Activated T-cell treated with anti-CD3 and anti-CD28 coated beads, Interleukin-2, amount 50 U/mL, for 48 hours (primary cell): ENCODE measurements around the gene TMEM154.

Experiments used
- DNase-seq, 2 experiments: peaks; one replicate each; pipeline ENCODE4 v3.0.0-alpha.2; 2020

TMEM154 gene

GRCh38 chr4:152620915-152621314, 58.9 kb downstream of the TMEM154 start:
- DNase-seq: no peak

- DNase-seq: no peak
Measured at GRCh38 chr4:152620218-152620617, 59.6 kb downstream of the TMEM154 start.

- no peak for DNase-seq
Measured at GRCh38 chr4:152619556-152619955, 60.2 kb downstream of the TMEM154 start.

GRCh38 chr4:152618971-152619370, 60.8 kb downstream of the TMEM154 start:
- no peak for DNase-seq

- no peak for DNase-seq
Measured at GRCh38 chr4:152616804-152617203, 63.0 kb downstream of the TMEM154 start.

GRCh38 chr4:152613841-152614721, 65.7 kb downstream of the TMEM154 start:
- no peak for DNase-seq

- DNase-seq: no peak
Measured at GRCh38 chr4:152613351-152613750, 66.4 kb downstream of the TMEM154 start.

- DNase-seq: no peak
Measured at GRCh38 chr4:152610131-152610530, 69.7 kb downstream of the TMEM154 start.

GRCh38 chr4:152609481-152609880, 70.3 kb downstream of the TMEM154 start:
- no peak for DNase-seq

GRCh38 chr4:152607178-152607577, 72.6 kb downstream of the TMEM154 start:
- no peak for DNase-seq

- DNase-seq: no peak
Measured at GRCh38 chr4:152606753-152607152, 73.0 kb downstream of the TMEM154 start.

- DNase-seq: no peak
Measured at GRCh38 chr4:152605641-152606335, 74.0 kb downstream of the TMEM154 start.

GRCh38 chr4:152605031-152605430, 74.8 kb downstream of the TMEM154 start:
- DNase-seq: no peak

- DNase-seq: no peak
Measured at GRCh38 chr4:152601156-152601555, 78.6 kb downstream of the TMEM154 start.

- DNase-seq: no peak
Measured at GRCh38 chr4:152599636-152600035, 80.2 kb downstream of the TMEM154 start.

- DNase-seq: no peak
Measured at GRCh38 chr4:152599095-152599494, 80.7 kb downstream of the TMEM154 start.

GRCh38 chr4:152598454-152598853, 81.3 kb downstream of the TMEM154 start:
- no peak for DNase-seq

GRCh38 chr4:152594978-152595925, 84.5 kb downstream of the TMEM154 start:
- DNase-seq: no peak

- DNase-seq: no peak
Measured at GRCh38 chr4:152594057-152594456, 85.7 kb downstream of the TMEM154 start.

- DNase-seq: no peak
Measured at GRCh38 chr4:152591876-152592275, 87.9 kb downstream of the TMEM154 start.

GRCh38 chr4:152591396-152591795, 88.4 kb downstream of the TMEM154 start:
- peak; percentile 29 to 37 for DNase-seq

- no peak for DNase-seq
Measured at GRCh38 chr4:152590179-152591031, 89.4 kb downstream of the TMEM154 start.
